22Rv1 (cell line): ENCODE results near the gene STRIP2.

Source experiments
- ZFX ChIP-seq: fragments of 450-650 bp; IDR thresholded peaks from 2 replicates; pipeline ENCODE4 v1.6.1; 2017; ENCODE audit warnings: antibody characterized with exemption, borderline replicate concordance
- TF ChIP-seq, protein P1 (sequence below): fragments of 450-650 bp; IDR thresholded peaks from 2 replicates; pipeline ENCODE4 v1.5.1; 2017; ENCODE audit warnings: mild to moderate bottlenecking

DNA sequence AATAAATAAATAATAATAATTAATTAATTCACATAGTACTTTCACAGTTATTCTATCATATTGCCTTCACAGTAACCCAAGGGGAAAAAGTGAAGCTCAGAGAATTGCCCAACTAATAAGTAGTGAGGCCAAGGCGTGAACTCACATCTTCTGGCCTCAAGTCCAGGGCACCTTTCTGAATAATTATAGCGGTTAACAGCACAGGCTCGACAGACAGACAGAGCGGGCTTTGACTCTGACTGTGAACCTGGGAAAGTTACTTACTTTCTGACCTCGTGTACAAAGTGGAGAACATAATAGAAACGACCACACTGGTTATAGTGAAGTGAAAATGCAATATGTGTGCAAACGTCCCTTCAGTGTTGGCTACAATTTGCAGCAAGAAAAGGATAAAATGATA is 62.4 kb downstream of the STRIP2 start:
- TF ChIP-seq, protein P1, sequence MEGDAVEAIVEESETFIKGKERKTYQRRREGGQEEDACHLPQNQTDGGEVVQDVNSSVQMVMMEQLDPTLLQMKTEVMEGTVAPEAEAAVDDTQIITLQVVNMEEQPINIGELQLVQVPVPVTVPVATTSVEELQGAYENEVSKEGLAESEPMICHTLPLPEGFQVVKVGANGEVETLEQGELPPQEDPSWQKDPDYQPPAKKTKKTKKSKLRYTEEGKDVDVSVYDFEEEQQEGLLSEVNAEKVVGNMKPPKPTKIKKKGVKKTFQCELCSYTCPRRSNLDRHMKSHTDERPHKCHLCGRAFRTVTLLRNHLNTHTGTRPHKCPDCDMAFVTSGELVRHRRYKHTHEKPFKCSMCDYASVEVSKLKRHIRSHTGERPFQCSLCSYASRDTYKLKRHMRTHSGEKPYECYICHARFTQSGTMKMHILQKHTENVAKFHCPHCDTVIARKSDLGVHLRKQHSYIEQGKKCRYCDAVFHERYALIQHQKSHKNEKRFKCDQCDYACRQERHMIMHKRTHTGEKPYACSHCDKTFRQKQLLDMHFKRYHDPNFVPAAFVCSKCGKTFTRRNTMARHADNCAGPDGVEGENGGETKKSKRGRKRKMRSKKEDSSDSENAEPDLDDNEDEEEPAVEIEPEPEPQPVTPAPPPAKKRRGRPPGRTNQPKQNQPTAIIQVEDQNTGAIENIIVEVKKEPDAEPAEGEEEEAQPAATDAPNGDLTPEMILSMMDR: no peak
- no peak for TF ChIP-seq ZFX
